Activated T-cell treated with anti-CD3 and anti-CD28 coated beads, Interleukin-2, amount 50 U/mL, for 24 hours (primary cell): ENCODE results near the gene THRAP3.

Source experiments
- DNase-seq: peaks from one replicate; pipeline ENCODE4 v3.0.0-alpha.2; 2020
- H3K27ac Mint-ChIP-seq: 2 replicates; pipeline ENCODE4 v1.8.0; 2020; ENCODE audit warnings: mild to moderate bottlenecking, mixed read lengths
- H3K27me3 Mint-ChIP-seq: 2 replicates; pipeline ENCODE4 v1.8.0; 2020; ENCODE audit warnings: mixed read lengths
- H3K36me3 Mint-ChIP-seq: 2 replicates; pipeline ENCODE4 v1.8.0; 2020; ENCODE audit warnings: low read depth, mixed read lengths
- H3K4me1 Mint-ChIP-seq: 2 replicates; pipeline ENCODE4 v1.8.0; 2020; ENCODE audit warnings: low read depth, mixed read lengths
- H3K4me3 Mint-ChIP-seq: 2 replicates; pipeline ENCODE4 v1.8.0; 2020; ENCODE audit warnings: mild to moderate bottlenecking, moderate library complexity, mixed read lengths
- H3K9me3 Mint-ChIP-seq: 2 replicates; pipeline ENCODE4 v1.8.0; 2020; ENCODE audit warnings: mixed read lengths

The THRAP3 gene

DNA sequence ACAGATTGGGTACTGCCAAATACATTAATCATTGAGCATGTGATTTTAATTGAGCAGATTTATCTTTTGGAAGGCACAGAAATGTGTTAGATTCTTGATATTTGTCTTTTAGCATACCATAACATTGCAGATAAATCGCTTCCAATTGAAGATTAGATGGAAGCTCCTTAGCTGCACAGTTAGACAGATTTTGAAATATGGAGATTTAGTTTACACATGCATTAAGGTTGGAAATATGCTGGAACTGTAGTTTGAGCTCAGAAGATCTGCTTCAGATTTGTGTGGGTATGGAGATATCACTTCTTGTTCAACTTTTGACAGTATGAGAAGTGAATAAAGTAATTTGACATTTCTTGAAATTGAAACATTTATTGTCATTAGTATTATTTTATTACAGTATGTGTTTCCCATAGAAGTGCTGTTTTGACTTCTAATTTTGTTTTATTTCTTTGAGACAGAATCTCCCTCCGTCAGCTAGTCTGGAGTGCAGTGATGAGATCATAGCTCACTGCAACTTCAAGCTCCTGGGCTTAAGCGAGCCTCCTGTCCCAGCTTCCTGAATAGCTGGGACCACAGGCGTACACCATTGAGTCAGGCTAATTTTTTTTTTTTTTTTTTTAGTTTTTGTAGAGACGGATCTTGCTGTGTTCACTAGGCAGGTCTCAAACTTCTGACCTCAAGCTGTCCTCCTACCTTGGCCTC lies 29.1 kb downstream of the THRAP3 start:
- Mint-ChIP-seq H3K9me3 (no peaks in the 10 kb centered on the region), H3K4me3 (no peak overlapping the region), H3K4me1 (peaks cover 72% of the 10 kb centered on the region), H3K36me3 (peaks cover 74% of the 10 kb centered on the region), H3K27me3 (no peaks in the 10 kb centered on the region), H3K27ac (peak overlapping the region; percentile 45)
- DNase-seq: no peak

DNA sequence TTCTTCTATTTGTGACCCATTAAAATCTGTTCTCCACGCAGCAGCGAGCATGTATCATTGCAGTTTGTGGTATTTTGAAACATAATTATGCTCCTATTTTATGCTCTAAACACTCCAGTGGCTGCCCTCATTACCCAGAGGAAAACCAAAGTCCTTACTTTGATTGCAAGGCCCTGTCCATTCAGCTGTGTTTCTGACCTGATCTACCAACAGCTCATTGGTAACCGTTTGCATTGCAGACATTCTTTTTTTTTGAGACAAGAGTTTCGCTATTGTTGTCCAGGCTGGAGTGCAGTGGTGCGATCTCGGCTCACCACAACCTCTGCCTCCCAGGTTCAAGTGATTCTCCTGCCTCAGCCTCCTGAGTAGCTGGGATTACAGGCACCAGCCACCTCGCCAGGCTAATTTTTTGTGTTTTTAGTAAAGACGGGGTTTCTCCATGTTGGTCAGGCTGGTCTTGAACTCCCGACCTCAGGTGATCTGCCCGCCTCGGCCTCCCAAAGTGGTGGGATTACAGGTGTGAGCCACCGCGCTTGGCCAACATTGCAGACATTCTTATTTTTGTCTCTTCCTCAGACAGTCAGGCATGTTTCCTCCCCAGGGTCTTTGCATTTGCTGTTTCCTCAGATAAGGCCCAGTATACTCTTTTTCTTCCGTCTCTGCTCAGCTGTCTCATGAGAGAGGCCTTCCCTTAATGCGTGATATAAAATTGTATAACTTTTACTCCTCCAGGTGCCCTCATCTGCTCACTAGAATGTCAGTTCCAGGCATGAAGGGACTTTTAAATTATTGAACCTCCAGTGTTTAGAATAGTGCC lies 32.5 kb downstream of the THRAP3 start:
- peaks cover 80% of the 10 kb centered on the region for H3K36me3 Mint-ChIP-seq
- DNase-seq: no peak
- no peak overlapping the region for H3K4me3 Mint-ChIP-seq
- peak overlapping the region; percentile 66 for H3K27ac Mint-ChIP-seq
- peaks cover 49% of the 10 kb centered on the region for H3K4me1 Mint-ChIP-seq
- no peaks in the 10 kb centered on the region for H3K9me3 Mint-ChIP-seq
- no peaks in the 10 kb centered on the region for H3K27me3 Mint-ChIP-seq

DNA sequence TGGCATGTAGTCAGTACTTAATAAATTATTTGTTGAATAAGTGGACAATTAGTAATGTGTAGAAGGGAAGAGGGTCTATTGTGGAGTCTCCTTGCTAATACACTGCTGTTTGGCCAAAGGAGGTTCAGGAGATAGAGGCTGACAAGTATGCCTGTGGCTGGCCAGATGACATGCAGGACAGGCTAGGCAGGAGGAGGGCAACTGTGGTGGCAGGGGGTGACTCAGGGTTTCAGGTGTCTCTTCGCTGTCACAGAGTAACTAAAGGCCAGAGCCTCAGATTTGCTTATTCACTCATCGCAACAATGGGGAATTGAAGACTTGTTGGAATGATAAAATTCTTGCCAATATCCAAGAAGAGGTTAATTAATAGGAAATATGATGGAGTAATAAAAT lies 33.1 kb downstream of the THRAP3 start:
- Mint-ChIP-seq H3K4me1 (peaks cover 47% of the 10 kb centered on the region), H3K36me3 (peaks cover 82% of the 10 kb centered on the region), H3K9me3 (no peaks in the 10 kb centered on the region), H3K27me3 (no peaks in the 10 kb centered on the region), H3K4me3 (no peak overlapping the region), H3K27ac (peak overlapping the region; percentile 66)
- no peak for DNase-seq

DNA sequence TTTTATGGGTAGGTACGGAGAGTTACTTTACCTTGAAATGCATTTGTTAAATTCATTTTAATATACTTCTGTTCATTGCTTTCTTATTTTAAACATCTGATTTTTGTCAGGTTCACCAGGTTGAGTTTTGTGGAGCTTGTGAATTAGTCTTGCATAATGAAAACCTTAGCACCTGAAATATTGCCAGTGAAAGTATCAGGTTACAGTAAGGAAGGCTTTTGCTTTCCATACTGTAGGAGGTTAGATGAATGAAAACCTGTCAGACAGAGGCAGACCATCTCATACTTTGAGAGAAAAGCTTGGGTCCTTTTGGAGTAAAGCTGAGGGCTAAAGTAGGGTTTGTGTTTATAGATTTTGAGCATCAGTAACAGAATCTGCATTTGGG lies 34.7 kb downstream of the THRAP3 start:
- Mint-ChIP-seq H3K9me3 (no peaks in the 10 kb centered on the region), H3K4me1 (peaks cover 40% of the 10 kb centered on the region), H3K36me3 (peaks cover 83% of the 10 kb centered on the region), H3K27ac (peak overlapping the region; percentile 26), H3K27me3 (no peaks in the 10 kb centered on the region), H3K4me3 (no peak overlapping the region)
- DNase-seq: no peak

DNA sequence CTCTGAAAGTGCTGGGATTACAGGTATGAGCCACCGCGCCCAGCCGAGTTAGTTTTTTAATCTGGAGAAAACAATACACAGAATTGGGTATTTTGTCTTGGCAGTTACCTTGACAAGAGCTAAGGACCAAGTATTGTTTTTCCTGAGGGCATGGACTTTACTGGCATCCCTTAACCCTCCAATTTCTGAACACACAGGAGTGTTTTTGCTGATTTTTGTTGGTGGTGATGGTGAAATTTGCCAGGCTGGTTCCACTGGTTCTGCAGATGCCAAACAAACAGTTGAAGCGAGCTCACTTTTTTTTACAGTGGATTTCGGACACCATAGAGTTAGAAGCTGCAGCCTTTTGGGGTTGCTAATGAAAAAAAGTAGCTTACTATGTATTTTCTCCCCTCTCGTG lies 44.7 kb downstream of the THRAP3 start:
- no peaks in the 10 kb centered on the region for H3K27me3 Mint-ChIP-seq
- DNase-seq: no peak
- peaks cover 20% of the 10 kb centered on the region for H3K4me1 Mint-ChIP-seq
- no peak overlapping the region for H3K4me3 Mint-ChIP-seq
- H3K27ac Mint-ChIP-seq: peak overlapping the region; percentile 39
- H3K9me3 Mint-ChIP-seq: no peaks in the 10 kb centered on the region
- peaks cover 82% of the 10 kb centered on the region for H3K36me3 Mint-ChIP-seq

DNA sequence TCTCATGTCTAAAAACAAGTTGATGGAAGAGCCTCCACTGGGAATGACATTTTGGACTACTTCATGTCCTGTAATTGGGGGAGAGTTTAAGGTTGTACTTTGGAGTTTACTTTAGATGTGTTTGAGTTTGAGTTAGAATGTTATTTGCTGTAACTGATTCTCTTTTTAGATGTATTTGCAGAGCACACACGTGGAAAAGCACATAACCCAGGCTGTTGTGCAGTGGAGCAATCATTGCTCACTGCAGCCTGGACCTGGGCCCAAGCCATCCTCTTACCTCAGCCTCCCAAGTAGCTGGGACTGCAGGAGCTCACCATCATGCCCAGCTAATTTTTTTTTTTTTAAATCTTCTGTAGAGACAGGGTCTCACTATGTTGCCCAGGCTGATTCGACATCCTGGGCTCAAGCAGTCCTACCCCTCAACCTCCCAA lies 45.2 kb downstream of the THRAP3 start:
- no peaks in the 10 kb centered on the region for H3K27me3 Mint-ChIP-seq
- H3K9me3 Mint-ChIP-seq: no peaks in the 10 kb centered on the region
- DNase-seq: no peak
- H3K36me3 Mint-ChIP-seq: peaks cover 82% of the 10 kb centered on the region
- H3K4me1 Mint-ChIP-seq: peaks cover 20% of the 10 kb centered on the region
- H3K27ac Mint-ChIP-seq: peak overlapping the region; percentile 39
- H3K4me3 Mint-ChIP-seq: no peak overlapping the region

DNA sequence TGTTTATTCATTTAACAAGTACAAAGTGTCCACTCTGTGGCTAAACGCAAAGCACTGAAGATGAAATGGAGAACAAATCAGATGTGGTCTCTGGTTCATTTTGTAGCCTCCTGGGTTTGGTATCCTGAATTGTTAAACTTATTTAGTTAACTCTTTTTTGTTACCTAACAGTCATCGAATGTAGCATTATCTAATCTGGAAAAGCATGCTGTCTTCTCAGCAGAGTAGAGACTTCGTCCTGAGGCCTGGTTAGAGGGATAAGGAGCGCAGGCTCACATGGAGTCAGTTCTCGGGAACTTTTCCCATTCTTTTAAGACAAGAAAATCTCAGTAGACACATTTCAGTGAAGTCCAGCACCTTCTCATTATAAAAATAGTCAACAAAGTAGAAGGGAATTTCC lies 48.8 kb downstream of the THRAP3 start:
- peaks cover 13% of the 10 kb centered on the region for H3K4me1 Mint-ChIP-seq
- no peaks in the 10 kb centered on the region for H3K27me3 Mint-ChIP-seq
- peaks cover 62% of the 10 kb centered on the region for H3K36me3 Mint-ChIP-seq
- no peak for DNase-seq
- H3K4me3 Mint-ChIP-seq: no peak overlapping the region
- H3K27ac Mint-ChIP-seq: peak overlapping the region; percentile 12
- H3K9me3 Mint-ChIP-seq: no peaks in the 10 kb centered on the region

DNA sequence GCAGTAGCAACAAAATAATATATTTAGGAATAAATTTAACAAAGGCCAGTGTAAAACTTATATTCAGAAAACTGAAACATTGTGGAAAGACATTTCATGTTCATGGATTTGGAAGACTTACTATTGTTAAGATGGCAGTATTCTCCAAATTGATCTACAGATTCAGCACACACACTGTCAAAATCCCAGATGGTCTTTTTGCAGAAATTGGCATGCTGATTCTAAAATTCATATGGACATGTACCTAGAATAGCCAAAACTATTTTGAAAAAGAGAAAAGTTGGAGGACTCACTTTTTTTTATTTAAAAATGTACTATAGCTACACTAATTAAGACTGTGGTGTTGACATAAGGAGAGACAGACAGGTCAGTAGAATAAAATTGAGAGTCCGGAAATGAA lies 50.0 kb downstream of the THRAP3 start:
- no peak for DNase-seq
- Mint-ChIP-seq H3K4me3 (no peak overlapping the region), H3K36me3 (peaks cover 59% of the 10 kb centered on the region), H3K9me3 (no peaks in the 10 kb centered on the region), H3K27ac (no peak overlapping the region), H3K4me1 (peaks cover 15% of the 10 kb centered on the region), H3K27me3 (no peaks in the 10 kb centered on the region)

DNA sequence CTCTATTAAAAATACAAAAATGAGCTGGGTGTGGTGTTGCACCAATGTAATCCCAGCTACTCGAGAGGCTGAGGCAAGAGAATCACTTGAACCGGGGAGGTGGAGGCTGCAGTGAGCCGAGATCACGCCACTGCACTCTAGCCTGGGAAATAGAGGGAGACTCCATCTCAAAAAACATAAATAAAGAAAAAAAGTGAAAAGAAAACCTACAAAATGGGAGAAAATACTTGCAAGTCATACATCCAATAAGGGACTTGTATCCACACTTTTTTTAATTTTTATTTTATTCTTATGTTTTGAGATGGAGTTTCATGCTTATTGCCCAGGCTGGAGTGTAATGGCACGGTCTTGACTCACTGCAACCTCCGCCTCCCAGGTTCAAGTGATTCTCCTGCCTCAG lies 52.4 kb downstream of the THRAP3 start:
- H3K4me1 Mint-ChIP-seq: peaks cover 34% of the 10 kb centered on the region
- peaks cover 54% of the 10 kb centered on the region for H3K36me3 Mint-ChIP-seq
- H3K27me3 Mint-ChIP-seq: no peaks in the 10 kb centered on the region
- no peak overlapping the region for H3K4me3 Mint-ChIP-seq
- H3K27ac Mint-ChIP-seq: no peak overlapping the region
- H3K9me3 Mint-ChIP-seq: no peaks in the 10 kb centered on the region
- no peak for DNase-seq

DNA sequence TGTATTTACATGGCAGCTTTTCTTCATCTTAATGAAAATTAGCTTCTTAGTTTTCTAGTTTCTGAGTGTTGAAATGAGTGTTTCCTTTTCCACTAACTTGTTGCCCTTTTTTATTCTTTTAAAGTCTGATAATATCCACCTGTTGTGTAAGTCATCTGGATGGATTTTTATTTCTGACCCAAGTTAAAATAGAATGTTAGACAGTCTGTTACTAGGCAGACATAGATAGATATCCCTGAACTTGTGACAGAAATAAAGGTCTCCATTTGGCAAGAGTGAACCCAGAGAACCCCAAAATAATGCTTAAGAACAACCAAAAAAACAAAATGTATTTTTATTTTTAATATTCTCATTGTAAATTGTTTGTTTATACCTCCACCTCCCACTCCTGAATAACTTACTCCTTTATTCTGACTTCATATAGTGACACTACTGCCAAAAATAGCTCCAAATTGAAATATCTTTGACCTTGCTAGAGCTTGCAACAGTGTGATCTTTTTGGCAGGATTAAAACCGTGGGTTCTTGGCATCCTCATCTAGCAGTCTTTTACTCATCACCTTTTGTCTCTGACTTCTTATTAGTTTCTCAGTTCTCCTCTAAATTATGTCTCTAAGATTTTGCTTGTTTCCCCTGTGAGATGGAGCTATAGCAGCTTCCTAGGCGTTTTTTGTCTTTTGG lies 55.0 kb downstream of the THRAP3 start:
- Mint-ChIP-seq H3K27ac (peak overlapping the region; percentile 71), H3K9me3 (no peaks in the 10 kb centered on the region), H3K4me1 (peaks cover 42% of the 10 kb centered on the region), H3K27me3 (no peaks in the 10 kb centered on the region), H3K36me3 (peaks cover 54% of the 10 kb centered on the region), H3K4me3 (no peak overlapping the region)
- no peak for DNase-seq

DNA sequence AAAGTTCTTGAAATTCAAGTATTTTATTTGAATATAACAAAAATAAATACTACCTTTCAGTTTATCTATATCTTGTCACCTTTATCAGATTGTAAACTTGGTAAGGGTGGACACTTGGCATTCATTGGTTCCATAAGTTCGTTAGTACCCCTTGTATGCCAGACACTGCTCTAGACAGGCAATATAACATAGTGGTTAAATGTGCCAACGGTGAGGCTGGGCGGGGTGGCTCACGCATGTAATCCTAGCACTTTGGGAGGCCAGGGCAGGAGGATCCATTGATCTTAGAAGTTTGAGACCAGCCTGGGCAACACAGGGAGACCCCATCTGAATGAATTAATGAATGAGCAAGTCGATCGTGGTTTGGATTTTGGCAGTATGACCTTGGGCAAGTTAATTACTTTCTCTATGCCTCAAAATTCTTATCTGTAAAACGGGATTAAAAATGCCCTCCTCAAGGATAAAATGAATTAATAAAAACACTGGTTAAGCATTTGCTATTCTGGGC lies 55.6 kb downstream of the THRAP3 start:
- Mint-ChIP-seq H3K27me3 (no peaks in the 10 kb centered on the region), H3K36me3 (peaks cover 58% of the 10 kb centered on the region), H3K9me3 (no peaks in the 10 kb centered on the region), H3K27ac (peak overlapping the region; percentile 92), H3K4me3 (no peak overlapping the region), H3K4me1 (peaks cover 45% of the 10 kb centered on the region)
- DNase-seq: no peak

DNA sequence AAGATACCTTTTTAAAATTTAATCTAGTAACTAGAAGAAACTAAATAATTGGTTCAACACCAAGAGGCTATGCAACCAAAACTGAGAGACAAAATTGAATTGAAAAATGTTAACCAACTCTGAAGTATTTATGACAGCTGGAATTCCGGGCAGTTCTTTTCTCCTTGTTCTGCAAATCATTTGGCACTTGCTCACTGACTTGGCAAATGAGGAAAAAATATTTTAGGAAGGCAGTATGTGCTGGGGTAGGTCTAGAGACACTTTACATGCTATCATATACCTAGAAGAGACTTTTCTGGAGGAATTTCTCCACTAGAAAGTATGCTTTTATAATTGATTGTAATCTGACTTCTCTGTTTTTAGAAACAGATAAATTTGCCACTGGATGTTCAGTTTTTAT lies 59.8 kb downstream of the THRAP3 start:
- peaks cover 62% of the 10 kb centered on the region for H3K4me1 Mint-ChIP-seq
- peaks cover 85% of the 10 kb centered on the region for H3K36me3 Mint-ChIP-seq
- no peaks in the 10 kb centered on the region for H3K9me3 Mint-ChIP-seq
- no peaks in the 10 kb centered on the region for H3K27me3 Mint-ChIP-seq
- no peak for DNase-seq
- H3K4me3 Mint-ChIP-seq: no peak overlapping the region
- H3K27ac Mint-ChIP-seq: peak overlapping the region; percentile 85

DNA sequence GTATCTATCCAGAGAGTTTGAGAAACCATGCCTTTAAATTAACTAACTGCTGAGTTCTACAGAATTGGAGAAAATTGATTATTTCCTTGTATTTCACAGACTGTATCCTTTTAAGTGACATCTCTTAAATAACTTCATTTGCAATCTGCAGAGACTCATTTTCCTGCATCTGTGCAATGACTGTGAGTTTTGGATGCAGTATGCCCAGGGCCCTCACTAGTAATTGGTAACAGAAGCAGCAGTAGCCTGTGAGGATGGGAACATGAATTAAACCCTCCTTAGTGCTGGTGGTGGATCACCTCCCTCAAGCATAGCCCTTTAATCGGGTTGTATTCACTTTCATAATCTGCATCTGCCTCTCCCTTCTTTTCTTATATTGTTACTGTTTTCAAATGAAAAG lies 60.3 kb downstream of the THRAP3 start:
- Mint-ChIP-seq H3K4me1 (peaks cover 58% of the 10 kb centered on the region), H3K27ac (peak overlapping the region; percentile 85), H3K27me3 (no peaks in the 10 kb centered on the region), H3K4me3 (no peak overlapping the region), H3K9me3 (no peaks in the 10 kb centered on the region), H3K36me3 (peaks cover 86% of the 10 kb centered on the region)
- no peak for DNase-seq

DNA sequence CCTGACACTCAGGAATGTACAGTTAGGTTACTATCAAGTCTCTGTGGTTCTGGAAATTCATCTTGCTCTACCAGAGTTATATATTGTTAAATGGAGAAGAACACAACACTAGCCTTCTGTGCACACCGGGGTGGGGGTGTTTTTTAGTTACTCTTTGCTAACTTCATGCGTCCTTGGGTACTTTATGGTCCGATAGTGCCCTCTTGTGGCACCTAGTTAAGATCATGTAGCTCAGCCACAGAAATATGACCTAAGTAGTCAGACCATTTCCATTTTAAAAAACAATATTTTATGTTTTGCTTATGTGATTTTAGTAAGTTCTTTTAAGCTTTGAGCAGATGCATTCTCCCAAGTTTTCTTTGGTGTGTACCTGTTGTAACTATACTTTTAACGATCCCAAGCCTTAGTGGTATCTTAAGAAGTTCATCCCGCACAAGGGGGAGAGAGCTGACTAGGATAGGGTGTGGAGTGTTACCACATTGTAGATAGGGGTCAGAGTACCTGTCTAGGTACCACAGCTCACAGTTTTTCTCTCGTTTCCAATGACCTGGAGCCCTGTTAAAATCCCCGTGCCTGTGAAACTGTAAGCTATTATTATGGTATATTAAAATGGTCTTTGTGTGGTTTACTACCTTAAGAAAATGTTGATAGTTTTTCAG lies 61.3 kb downstream of the THRAP3 start:
- Mint-ChIP-seq H3K36me3 (peaks cover 91% of the 10 kb centered on the region), H3K9me3 (no peaks in the 10 kb centered on the region), H3K27me3 (no peaks in the 10 kb centered on the region), H3K4me1 (peaks cover 49% of the 10 kb centered on the region), H3K4me3 (no peak overlapping the region), H3K27ac (peak overlapping the region; percentile 87)
- no peak for DNase-seq
